HG03378 (cell line): ENCODE results near the gene RPL32.
"Not testable (repeated sequence)": the region's sequence is repeated elsewhere in the genome, so short reads cannot be mapped to it uniquely, and the experiment has no call there.

Source experiments
- ATAC-seq: cut with Tn5 transposase; IDR thresholded peaks from one replicate; pipeline ENCODE4 v1.9.1; 2021; ENCODE audit warnings: mild to moderate bottlenecking, moderate library complexity; ENCODE audit not compliant: unreplicated experiment

RPL32 gene

GRCh38 chr3:12868039-12869034, 27.0 kb upstream of the RPL32 start:
- ATAC-seq = peak; percentile 58

GRCh38 chr3:12866836-12867235, 25.5 kb upstream of the RPL32 start:
- ATAC-seq = no peak

- ATAC-seq = no peak
Observed at GRCh38 chr3:12865271-12865670, 23.9 kb upstream of the RPL32 start.

DNA sequence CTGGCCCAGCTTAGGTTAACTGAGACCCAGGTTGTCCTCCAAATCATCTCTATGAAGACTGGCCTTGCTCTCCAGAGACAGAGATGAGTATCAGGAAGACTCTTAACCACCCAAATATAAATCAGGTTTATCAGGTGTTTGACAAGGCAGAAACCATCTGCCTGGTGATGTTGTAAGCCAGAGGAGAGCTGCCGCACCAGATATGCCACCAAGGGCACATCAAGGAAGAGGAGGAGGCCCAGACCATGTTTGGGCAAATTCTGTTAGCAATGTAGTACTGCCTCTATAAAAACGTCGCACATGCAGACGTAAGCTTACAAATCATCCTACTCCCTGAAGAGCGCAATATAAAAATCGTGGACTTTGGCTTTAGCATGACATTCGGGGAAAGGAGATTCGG, 21.0 kb upstream of the RPL32 start:
- no peak for ATAC-seq

DNA sequence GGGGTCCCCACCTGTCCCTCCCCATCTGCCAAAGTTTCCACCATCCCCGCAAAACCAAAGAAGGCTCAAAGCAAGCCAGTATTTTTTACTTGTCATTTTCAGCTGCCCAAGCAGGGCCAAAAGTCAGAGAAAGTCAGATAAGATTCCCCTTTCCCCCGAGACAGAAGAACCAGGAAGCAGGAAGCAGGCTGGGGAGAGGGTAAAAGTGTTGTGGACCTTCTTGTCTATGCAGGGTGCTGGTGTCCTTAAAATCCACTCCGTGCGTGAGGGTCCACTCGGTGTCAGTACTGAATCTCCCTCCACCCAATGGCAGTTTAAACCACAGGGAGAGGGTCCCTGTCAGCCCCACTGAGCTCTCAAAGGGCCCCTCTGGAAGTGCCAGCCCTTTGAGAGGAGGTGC, 20.2 kb upstream of the RPL32 start:
- no peak for ATAC-seq

DNA sequence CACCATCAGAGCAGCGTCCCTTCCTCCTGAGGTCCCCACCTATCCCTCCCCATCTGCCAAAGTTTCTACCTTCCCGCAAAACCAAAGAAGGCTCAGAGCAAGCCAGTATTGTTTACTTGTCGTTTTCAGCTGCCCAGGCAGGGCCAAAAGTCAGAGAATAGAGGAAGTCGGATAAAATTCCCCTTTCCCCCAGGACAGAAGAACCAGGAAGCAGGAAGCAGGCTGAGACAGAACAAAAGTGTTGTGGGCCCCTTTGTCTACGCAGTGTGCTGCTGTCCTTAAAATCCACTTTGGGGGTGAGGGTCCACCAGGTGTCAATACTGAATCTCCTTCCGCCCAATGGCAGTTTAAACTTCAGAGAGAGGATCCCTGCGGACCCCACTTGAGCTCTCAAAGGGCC, 18.5 kb upstream of the RPL32 start:
- no peak for ATAC-seq

DNA sequence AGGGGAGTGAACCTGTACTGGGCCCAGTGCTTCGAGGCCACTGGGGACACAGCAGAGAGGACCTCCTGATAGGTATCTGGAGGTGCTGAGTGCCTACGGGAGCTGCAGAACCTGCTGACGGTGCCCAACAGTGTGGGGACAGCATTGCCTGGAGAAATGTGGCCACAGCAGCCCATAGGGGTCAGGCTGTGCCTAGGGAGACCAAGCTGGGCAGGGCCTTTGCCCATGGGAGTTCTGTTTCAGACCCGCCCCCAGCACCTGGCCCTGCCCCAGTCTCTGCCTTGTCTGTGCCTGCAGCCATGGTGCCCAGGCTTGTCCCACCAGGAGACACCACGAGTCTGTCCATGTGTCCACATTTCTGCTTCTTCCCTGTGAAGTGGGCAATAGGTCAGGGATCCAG, 15.3 kb upstream of the RPL32 start:
- no peak for ATAC-seq

- ATAC-seq = no peak
Observed at GRCh38 chr3:12854565-12854964, 13.2 kb upstream of the RPL32 start.

GRCh38 chr3:12853847-12854246, 12.5 kb upstream of the RPL32 start:
- ATAC-seq = not testable (repeated sequence)

DNA sequence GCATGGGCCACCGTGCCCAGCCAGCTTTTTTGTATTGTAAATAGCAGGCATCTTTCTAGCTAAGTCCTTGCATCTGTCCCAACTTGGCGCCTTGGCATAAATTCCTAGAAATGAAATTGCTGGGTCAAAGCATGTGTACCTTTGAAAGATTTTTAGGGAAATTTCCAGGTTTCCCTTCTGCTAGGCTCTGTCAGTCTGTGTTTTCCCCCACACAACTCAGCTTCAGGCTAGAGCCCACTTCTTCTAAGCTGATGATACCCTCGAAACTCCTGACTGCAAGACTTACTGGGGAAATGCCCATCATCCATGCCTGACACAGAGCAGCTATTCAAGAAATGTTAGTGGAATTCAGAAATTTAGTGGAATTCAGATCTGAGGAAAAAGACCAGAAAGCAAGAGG, 10.8 kb upstream of the RPL32 start:
- no peak for ATAC-seq

- no peak for ATAC-seq
Observed at GRCh38 chr3:12845811-12846210, 4.4 kb upstream of the RPL32 start.

GRCh38 chr3:12842469-12842868, 1.1 kb upstream of the RPL32 start:
- ATAC-seq = no peak

GRCh38 chr3:12841970-12842328, 584 bp upstream of the RPL32 start:
- ATAC-seq = no peak

DNA sequence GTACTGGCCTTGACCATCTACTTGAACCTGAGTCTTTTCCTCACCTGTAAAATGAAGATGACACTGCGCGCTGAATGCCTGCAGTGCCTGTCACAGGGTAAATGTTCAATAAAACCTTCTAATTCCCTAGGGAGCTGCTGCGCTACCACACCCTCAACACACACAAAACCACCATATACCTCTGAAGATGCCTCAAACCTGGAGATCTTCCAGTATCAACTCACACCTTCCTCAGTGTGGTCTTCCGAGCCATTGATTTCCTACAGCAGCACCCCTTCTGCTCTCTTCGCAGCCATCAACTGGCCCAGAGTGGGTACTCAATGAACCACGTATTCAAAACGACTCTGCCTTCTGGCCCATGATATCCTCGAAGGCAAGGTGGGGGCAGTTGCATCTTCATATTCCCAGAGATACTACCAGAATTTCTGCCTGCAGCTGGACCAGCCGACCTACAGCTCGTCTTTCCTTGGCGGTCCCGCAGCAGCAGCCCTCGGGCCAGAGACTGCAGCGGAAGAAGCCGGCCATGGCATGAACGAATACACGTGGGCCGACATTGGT, 695 bp downstream of the RPL32 start:
- ATAC-seq = peak; percentile 13

- ATAC-seq = not testable (repeated sequence)
Observed at GRCh38 chr3:12840148-12840547, 1.2 kb downstream of the RPL32 start.

DNA sequence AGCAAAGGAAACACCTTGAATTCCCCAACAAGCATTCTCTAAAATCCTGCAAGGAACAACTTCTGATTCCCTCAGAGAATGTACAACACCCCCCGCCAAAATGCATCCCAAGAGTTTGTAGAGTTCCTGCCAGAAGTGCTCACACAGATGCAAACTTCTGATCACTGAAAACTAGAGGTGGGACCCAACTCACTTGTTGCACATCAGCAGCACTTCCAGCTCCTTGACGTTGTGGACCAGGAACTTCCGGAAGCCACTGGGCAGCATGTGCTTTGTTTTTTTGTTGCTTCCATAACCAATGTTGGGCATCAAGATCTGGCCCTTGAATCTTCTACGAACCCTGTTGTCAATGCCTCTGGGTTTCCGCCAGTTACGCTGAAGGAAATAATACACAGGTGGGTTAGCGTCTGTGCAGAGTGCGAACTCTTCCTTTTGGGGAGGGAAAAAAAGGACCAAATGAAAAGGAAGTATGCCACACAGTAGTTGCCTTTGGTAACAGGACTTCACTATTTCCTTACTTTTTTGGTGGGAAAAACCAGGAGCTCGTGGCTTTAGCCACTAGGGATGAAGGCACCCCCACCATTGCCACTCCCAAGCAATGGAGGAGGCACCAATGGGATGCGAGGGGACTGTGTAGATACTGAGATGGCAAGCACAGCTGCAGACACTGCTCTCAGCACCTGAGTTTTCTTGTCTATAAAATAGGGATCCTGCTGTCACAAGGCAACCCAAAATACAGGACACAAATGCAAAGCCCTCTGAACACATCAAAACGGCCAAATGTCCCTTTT, 2.0 kb downstream of the RPL32 start:
- no peak for ATAC-seq

DNA sequence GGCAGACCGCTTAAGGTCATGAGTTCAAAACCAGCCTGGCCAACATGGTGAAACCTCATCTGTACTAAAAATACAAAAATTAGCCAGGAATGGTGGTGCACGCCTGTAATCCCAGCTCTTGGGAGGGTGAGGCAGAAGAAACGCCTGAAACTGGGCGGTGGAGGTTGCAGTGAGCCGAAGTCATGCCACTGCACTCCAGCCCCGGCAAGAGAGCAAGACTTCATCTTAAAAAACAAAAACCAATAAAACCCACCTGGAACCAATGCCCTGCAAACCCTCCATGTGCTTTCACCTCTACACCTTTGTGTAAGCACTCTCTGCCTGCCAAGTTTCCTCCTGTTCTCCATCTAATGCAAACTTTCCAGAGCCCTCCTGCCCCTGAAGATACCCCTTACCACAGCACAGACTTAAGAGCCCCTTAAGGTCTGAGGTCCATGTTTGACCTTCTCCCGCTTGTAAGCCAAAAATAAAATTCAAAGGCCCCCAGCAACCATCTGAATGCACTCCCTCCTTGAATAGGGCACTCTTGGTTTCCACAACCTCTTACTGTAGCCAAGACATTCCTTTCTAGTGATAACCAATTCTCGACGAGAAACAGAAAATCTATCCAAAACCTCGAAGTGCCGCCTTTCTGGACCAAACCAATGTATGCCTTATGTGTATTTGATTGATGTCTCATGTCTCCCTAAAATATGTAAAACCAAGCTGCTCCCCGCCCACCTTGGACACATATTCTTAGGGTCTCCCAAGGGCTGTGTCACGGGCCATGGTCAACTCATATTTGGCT, 3.0 kb downstream of the RPL32 start:
- no peak for ATAC-seq

DNA sequence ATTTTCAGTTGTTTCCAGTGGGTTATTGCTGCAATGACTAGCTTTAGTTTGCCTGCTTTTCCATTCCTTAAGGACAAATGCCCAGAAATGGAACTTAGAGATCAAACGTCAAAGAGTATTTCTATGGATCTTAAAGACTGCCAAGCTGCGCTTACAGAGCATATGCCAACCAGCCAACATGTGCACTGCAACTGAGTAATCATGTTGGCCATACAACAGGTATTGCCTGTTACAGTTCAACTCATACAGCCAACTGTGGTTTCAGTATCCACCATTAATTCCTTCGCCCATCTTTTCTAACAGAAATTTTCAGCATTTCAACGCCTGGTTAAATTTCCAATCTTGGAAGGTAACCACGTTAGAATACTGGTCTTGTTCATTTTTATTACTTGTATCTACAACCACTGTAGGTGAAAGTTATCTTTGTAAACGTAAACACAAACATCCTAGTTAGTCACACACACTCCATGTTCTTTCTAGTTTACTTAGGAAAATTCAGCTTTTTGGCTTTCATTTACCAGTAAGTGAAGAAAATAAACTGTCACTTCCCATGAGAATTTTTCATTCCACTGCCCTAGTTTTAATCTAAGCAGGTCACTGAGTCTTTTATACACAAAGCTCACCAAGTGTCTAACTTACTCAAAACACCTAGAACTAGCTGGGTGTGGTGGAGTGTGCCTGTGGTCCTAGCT, 3.9 kb downstream of the RPL32 start:
- no peak for ATAC-seq

GRCh38 chr3:12835052-12835665, 6.2 kb downstream of the RPL32 start:
- no peak for ATAC-seq
